ENCODE measurements around the gene SYT14.
"Not testable (repeated sequence)": the region's sequence is repeated elsewhere in the genome, so short reads cannot be mapped to it uniquely, and the experiment has no call there.

SYT14 gene

GRCh38 chr1:209948155-209948554 is 10.1 kb downstream of the SYT14 start:
- DNase-seq: no peak

GRCh38 chr1:209956116-209956515 is 18.1 kb downstream of the SYT14 start:
- DNase-seq: no peak

DNA sequence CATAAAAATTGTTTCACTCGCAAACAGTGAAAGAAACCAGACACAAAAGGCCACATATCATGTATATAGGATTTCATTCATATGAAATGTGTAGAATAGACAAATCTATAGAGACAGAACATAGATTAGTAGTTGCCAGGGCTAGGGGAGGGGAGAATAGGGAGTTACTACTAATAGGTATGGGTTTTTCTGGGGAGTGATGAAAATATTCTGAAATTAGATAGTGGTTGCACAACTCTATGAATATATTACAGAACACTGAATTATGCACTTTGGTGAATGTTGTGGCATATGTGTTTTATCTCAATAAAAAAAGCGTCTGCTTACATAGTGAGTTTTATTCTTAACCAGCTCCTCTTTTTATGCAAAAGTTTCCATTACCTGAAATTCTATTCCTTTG is 21.6 kb downstream of the SYT14 start:
- DNase-seq: no peak

DNA sequence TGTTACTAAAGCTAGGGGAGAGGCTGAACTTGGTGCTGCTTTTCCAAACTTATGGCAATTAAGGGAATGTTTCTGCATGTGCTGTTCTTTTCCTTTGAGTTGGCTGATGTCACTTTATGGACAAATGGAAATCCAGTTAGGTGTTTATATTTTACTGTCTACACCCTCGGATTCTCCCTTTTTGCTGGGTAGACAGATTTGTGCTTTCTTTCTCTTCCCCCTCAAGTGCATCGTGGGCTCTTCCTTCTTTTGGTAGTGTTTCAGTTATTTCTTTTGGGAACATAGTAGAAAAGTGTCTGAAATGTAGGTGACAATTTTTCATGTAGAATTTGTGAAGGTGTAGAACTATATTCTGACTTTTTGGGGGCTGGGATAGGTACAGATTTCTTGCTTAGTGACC is 22.9 kb downstream of the SYT14 start:
- no peak for DNase-seq

GRCh38 chr1:209962388-209962787 is 24.4 kb downstream of the SYT14 start:
- DNase-seq: no peak

DNA sequence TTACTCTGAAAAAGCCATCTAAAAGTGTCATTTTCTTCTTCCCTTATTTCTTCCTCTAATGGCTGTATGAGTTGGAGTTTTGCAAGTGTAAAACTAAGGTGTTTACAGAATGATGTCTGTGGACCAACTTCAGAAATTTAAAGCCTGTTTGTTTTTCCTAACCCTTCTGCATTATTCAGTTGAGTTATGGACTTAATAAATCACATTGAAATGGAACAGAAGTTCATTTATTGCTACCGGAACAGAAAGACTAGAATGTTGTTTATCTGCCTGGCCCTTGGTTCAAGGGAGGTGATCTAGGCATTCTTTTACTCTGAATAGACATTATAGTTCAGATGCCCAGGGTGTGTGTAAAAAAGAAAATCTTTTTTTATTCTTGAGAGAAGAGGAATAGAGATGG is 24.8 kb downstream of the SYT14 start:
- DNase-seq: no peak

DNA sequence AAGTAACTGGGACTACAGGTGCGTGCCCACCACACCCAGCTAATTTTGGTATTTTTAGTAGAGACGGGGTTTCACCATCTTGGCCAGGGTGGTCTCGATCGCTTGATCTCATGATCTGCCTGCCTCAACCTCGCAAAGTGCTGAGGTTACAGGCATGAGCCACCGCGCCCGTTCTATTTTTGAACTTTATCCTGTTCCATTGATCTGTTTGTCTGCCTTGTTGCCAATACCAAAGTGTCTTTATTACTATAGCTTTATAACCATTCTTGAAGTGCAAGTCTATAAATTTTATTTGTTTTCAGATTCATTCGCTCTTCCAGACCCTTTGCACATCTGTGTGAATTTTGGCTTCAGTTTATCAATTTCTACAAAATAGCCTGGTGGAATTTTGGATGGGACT is 28.0 kb downstream of the SYT14 start:
- no peak for DNase-seq

DNA sequence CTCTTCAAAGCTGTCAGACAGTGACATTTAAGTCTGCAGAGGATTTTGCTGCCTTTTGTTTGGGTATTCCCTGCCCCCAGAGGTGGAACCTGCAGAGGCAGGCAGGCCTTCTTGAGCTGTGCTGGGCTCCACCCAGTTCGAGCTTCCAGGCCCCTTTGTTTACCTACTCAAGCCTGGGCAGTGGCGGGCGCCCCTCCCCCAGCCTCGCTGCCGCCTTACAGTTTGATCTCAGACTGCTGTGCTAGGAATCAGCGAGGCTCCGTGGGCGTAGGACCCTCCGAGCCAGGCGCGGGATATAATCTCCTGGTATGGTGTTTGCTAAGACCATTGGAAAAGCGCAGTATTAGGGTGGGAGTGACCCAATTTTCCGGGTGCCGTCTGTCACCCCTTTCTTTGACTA is 40.7 kb downstream of the SYT14 start:
- not testable (repeated sequence) for DNase-seq

DNA sequence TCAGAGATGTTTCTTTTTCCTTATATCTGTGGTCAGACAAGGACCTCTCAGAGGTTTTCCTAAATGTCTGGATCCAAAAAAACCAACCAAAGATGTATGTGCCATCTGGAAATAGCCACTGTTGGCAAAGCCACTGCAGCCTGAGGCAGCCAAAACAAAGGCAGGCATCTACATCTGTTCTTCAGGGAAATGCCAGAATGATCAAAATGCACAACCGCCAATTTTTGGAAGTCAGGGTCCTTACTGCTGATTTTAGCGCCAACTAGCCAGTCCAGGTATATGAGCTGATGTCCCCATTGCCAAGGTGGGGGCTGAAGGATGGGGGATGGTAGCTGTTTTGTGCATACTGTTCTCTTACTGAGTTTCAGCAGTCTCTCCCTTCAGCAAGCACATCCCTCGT is 45.9 kb downstream of the SYT14 start:
- no peak for DNase-seq

DNA sequence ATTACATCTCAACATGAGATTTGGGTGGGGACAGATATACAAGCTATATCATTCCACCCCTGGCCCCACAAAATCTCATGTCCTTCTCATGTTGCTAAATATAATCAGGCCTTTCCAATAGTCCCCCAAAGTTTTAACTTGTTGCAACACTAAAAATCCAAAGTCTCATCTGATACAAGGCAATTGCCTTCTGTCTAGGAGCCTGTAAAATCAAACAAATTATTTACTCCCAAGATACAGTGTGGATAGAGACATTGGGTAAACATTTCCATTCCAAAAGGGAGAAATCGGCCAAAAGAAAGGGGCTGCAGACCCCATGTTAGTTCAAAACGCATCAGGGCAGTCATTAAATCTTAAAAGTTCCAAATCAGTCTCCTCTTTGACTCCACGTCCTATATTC is 47.0 kb downstream of the SYT14 start:
- DNase-seq: no peak

DNA sequence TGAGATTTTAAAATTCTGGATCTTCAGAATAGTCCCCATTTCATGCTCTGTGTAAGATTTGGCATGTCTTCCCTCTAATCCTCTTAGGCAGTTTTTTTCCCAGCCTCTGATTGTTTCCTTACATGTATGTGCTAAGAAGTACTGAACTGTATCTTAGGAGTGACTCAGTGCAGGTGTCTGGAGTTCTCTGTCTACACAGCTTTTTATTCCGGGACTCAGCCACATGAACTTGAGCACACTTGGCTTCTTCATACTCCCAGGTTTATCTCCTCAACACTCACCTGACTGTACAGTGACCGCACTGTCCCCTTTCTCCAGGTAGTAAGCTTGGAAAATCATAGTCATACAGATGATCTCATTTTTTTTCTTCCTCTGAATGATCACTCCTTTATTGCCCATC is 50.7 kb downstream of the SYT14 start:
- no peak for DNase-seq

DNA sequence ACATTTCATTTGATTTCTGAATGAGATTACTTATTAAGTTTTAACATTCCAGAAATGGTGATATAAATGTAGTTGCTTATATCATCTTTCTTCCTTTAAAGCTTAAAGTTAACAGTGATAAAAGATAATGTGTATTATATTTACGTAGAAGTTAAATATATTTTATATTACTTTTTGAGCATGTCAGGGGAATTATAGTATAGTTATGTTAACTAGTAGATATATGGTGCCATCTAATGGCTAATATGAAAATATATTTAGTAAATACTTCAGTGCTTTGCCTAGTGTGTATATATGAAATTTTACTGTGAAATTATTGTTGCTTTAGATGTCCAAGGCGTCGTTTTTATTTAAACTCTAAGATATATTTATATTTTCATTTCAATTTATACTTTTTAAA is 51.5 kb downstream of the SYT14 start:
- no peak for DNase-seq

DNA sequence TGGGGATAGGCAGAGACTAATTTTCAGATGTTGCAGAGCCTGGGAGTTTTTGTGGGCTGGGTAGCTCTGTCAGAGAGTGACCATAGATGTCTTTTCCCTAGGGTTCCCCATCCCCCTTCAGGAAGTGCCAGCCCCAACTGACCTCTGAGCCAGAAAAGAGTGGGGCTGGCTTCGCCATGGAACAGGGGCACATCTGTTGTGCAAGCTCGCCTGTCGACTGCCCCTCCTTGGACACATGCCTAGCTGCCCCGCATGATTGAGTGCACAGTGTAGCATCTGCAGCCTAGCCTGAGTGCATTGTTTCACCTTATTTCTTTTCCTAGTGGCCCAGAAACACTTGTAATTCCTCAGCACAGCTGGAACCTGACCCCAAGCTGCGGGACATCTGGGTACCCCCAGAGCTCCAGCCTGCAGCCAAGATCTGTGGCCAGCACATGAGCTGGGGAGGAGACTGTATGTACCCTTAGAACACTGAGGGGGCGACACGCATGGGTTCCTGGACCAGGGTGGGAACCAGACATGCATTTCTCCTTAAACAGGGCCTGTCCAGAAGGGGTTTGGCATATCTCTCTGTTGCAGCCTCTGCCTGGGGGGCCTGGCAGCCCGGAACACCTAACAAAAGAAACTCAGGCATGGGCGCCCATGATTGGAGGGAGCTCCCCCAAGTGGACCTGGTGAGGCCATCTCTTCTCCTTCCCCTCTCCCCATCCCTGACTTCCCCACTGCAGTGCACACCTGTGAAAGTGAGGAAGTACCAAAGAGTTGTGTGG is 55.2 kb downstream of the SYT14 start:
- no peak for DNase-seq

- no peak for DNase-seq
These were observed 58.3 kb downstream of the SYT14 start for GRCh38 chr1:209996348-209996747.

- DNase-seq: no peak
These were observed 61.0 kb downstream of the SYT14 start for GRCh38 chr1:209999005-209999404.

GRCh38 chr1:210001751-210002150 is 63.7 kb downstream of the SYT14 start:
- DNase-seq: no peak

DNA sequence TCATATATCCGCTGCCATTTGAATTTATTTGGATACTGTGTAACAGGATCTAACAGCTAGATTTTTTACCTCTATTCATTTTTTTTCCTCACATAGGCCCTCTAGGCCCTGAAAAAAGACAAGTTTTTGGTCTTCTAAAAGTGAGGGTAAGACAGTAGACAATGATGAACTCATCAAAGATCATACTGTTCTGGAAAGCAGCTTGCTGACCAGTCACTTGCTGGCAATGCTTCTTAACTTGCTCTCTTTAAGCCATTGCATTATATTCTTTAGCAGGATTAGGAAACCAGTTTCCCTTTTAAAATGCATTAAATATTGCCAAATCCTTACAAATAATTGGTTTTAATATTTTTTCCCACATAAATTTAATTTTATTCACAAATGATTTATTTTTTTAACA is 65.5 kb downstream of the SYT14 start:
- no peak for DNase-seq

DNA sequence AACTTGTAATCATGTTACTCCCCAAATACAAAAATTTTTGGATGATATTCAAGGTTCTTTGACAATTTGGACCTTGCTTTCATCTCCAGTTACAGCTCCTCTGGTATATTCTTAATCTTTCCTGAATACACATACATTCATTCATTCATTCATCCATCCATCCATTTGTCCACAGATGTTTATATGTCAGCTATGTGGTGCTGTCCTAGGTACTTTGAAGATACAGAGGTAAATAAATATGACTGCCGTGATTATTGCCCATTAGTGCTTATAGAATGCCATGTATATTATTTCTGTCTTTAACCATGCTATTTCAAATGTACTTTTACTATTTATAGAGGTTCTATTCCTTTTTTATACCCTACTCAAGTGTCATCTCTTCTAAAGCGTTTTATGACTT is 72.1 kb downstream of the SYT14 start:
- no peak for DNase-seq

DNA sequence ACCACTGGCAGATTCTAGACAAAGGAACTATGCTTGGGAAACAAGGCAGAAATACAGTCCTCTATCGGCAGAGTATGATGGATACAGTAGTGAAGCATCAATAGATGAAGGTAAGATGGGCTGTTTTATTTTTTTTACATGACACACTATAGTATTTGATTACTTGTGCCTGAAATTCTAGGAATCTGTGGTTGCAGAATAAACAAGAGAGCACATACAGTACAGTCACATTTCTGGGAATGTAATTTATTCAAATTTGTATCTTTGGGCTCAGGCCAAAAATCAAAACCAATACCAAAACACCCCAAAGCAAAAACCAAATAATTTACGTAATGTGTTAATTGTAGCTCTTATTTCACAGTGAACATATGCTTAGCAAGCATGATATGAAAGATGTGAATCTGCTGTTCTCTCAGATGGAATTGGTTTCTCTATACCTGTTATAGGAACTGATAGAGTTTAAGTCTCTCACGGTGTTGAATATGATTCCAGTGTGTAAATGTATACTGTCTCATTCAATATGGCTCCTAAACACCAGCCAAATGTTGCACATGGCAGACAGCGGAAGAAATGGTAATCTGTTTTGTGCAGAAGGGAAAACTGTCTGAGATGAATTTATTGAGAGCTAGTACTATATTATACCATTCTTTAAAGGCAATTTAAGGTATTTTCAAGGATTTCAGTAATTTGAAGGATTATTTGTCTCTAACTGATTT is 83.3 kb downstream of the SYT14 start:
- DNase-seq: no peak

GRCh38 chr1:210022044-210022443 is 84.0 kb downstream of the SYT14 start:
- no peak for DNase-seq

DNA sequence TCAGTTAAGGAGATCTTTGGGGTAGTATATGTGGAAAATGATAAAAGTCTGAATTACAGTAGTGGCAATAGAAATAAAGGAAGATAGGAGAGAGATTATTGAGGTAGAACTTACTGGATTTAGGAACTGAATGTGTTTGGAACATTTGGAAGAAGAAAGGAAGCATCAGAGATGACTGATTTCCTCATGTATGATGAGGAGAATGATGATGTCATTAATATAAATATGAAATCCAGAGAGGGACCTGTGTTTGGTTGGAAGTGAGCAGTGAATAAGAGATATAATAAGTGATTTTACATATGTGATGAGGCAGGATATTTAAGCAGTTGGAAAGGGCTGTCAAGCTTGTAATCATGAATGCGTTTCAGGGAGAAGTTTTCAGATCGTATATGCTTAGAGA is 86.3 kb downstream of the SYT14 start:
- no peak for DNase-seq

DNA sequence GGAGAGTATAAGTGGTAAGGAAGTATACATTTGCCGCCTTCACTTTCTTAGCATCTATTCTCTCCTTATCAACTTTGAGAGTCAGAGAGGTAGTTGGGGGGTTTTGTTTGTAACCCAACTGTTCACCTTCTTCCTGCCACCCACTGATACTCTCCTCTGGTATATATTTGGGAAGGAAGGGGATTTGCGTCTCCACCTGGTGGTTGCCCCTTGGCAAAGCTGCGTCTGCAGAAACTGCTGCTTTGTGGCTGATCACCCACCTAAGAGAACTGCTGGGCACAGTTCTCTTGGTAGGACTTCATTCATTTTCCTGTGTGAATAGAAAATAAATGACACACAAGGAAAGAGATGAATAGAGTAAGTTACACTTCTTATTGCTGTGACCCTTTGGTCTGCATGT is 87.0 kb downstream of the SYT14 start:
- DNase-seq: no peak

DNA sequence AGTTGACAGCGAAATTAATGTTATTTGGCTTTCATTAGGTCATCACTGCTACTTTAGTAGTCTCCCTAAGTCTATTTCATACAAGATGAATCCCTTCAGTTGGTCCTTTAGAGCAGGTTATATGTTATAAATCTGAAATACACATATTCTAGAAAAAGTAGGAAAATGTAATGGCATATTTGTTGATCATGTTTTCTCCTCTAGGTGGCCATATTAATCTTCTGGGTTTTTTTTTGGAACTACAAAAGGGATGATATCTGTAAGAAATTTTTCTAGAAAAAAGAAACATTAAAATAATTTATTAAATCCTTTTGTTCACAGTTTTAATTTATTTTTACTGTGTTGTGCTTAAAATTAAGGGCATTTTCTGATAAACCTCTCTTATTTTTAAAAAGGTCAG is 87.9 kb downstream of the SYT14 start:
- no peak for DNase-seq

- no peak for DNase-seq
These were observed 90.0 kb downstream of the SYT14 start for GRCh38 chr1:210027994-210028393.

GRCh38 chr1:210031473-210031872 is 93.5 kb downstream of the SYT14 start:
- no peak for DNase-seq

Measured in CD4-positive, alpha-beta T cell treated with Interferon alpha-2 for 1 hour (primary cell).